Body of pancreas (tissue), 4 donors: ENCODE data around the gene SHROOM2. TPM values are rescaled to one million over a fixed set of nuclear protein-coding genes. Genes with fewer than 3 reads are reported as not detected.

Experiments
- ATAC-seq: fragments of 150-250 bp; one replicate; pipeline ENCODE4 v1.9.1; 2016
- DNase-seq, 4 donors: peaks; one replicate each; pipeline ENCODE4 v3.0.0-alpha.2; 2019
- H3K27ac ChIP-seq, 4 donors: fragments of 200-600 bp; sonication (generic); 1 replicate in 3 of 4; 2 replicates in 1 of 4; pipeline versions ENCODE4 v1.5.1 to v1.6.1; 2016 to 2019; ENCODE audit warnings: mild to moderate bottlenecking in 1 of 4, mixed read lengths in 1 of 4, moderate library complexity in 1 of 4
- H3K27me3 ChIP-seq, 2 donors: fragments of 200-600 bp; sonication (generic); one replicate each; pipeline ENCODE4 v1.6.0; 2016; ENCODE audit warnings: mild to moderate bottlenecking in 1 of 2
- H3K36me3 ChIP-seq, 2 donors: fragments of 200-600 bp; sonication (generic); replicated peaks in 1 of 2; 2 replicates each; pipeline ENCODE4 v1.5.1; 2016; ENCODE audit warnings: low read depth in 2 of 2; ENCODE audit not compliant: insufficient read depth in 1 of 2
- H3K4me1 ChIP-seq: fragments of 200-600 bp; sonication (generic); one replicate; pipeline ENCODE4 v1.6.0; 2016
- H3K4me3 ChIP-seq, 2 donors: fragments of 200-600 bp; sonication (generic); 1 replicate in 1 of 2; 2 replicates in 1 of 2; pipeline ENCODE4 v1.5.1; 2016 to 2019
- H3K9me3 ChIP-seq, 3 donors: fragments of 200-600 bp; sonication (generic); 1 replicate in 2 of 3; 2 replicates in 1 of 3; pipeline ENCODE4 v1.5.1; 2016
- POLR2A ChIP-seq, 3 donors: fragments of 450-650 bp; IDR thresholded peaks; one replicate each; pipeline ENCODE4 v1.6.1; 2016; ENCODE audit warnings: antibody characterized with exemption in 3 of 3, mild to moderate bottlenecking in 2 of 3
- WGBS, 2 donors: methylation state at CpG; one replicate each; pipeline ENCODE4 v1.1.5; 2017; 5-methylcytosine and 5-hydroxymethylcytosine counted together
- intact Hi-C: fragments of 100-400 bp; cut with DNase I; formaldehyde crosslinking; loops from one replicate; pipeline ENCODE4 v1.15.1; 2023
- total RNA-seq, 2 donors: library from RNA; depleted of rRNA; stranded (reverse); fragments of >200 nt; gene quantifications; one replicate each; pipeline ENCODE4 v1.1.0, GENCODE V29; 2016
- TF ChIP-seq, protein P1 (sequence below), 7 experiments: fragments of 450-650 bp in 4 of 7; fragments of 200-600 bp in 3 of 7; sonication (generic) in 3 of 7; IDR thresholded peaks; one replicate each; pipeline ENCODE4 v1.5.1; 2016 to 2019; ENCODE audit warnings: antibody characterized with exemption in 7 of 7

The SHROOM2 gene
- total RNA-seq, 2 donors from 2014 or later: 9.9 TPM

DNA sequence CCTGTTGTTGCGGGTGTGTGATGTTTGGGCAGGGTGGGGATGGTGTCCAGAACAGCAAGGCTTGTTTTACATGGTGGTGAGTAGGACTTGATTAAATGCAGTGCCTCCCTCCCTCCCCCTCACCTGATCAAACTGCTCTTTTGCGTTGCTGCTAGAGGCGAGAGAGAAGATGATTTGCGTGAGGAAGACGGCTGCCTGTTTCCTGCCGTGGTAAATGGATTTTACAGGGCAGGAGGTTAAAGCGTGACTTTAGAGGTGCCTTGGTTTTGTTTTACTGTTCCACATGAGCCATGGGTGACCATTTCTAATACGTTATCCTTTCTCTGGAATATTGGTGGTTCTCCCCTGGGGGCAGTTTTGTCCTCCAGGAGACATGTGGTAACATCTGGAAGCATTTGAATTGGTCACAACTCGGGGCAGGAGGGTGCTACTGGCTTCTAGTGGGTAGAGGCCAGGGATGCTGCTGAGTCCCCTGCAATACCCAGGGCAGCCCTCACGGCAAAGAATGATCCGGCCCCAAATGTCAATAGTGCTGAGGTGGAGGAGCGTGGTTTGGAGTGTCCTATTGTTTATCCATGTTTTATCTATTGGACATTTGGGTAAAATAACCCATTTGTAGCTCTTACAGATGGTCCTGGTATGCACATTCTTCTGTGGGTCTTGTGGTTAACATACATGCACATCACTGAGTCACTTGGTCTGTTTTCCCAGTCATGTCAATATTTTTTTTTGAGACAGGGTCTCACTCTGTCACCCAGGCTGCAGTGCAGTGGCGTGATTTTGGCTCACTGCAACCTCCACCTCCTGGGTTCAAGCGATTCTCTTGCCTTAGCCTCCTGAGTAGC, 73.7 kb downstream of the SHROOM2 start:
- 81 to 82% methylated on average over 7 to 14 of the region's 14 CpGs for WGBS, 2 donors
- H3K9me3 ChIP-seq: no peaks in the 10 kb centered on the region
- intact Hi-C loops: no loop called here

DNA sequence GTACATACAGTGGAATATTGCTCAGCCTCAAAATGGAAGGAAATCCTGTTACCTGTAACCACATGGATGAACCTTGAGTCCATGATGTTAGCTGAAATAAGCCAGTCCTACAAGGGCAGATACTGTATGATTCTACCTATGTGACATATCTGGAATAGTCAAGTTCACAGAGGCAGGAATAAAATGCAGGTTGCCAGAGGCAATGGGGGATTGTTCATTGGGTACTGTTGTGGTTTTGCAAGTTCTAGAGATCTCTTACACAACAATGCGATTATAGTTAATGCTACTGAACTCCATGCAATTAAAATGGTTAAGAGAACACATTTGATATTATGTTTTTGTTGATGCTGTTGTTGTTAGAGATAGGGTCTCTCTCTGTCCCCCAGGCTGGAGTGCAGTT, 74.6 kb downstream of the SHROOM2 start:
- H3K9me3 ChIP-seq: no peaks in the 10 kb centered on the region
- 85 to 89% methylated on average over 1 of the region's 1 CpG for WGBS, 2 donors
- DNase-seq: no peak
- TF ChIP-seq POLR2A (IDR thresholded peaks at IDR 0.05): no peak
- TF ChIP-seq, protein P1, sequence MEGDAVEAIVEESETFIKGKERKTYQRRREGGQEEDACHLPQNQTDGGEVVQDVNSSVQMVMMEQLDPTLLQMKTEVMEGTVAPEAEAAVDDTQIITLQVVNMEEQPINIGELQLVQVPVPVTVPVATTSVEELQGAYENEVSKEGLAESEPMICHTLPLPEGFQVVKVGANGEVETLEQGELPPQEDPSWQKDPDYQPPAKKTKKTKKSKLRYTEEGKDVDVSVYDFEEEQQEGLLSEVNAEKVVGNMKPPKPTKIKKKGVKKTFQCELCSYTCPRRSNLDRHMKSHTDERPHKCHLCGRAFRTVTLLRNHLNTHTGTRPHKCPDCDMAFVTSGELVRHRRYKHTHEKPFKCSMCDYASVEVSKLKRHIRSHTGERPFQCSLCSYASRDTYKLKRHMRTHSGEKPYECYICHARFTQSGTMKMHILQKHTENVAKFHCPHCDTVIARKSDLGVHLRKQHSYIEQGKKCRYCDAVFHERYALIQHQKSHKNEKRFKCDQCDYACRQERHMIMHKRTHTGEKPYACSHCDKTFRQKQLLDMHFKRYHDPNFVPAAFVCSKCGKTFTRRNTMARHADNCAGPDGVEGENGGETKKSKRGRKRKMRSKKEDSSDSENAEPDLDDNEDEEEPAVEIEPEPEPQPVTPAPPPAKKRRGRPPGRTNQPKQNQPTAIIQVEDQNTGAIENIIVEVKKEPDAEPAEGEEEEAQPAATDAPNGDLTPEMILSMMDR (IDR thresholded peaks at IDR 0.05): no peak
- H3K27me3 ChIP-seq: no peaks in the 10 kb centered on the region
- no peak for ATAC-seq
- intact Hi-C loops: no loop called here
- H3K27ac ChIP-seq: no peak overlapping the region
- no peaks in the 10 kb centered on the region for H3K36me3 ChIP-seq
- no peak overlapping the region for H3K4me3 ChIP-seq
- H3K4me1 ChIP-seq: no peaks in the 10 kb centered on the region

More for the DNA sequence above, 73.7 kb downstream of the SHROOM2 start:
- Histone ChIP-seq H3K27ac (no peak overlapping the region), H3K4me1 (no peaks in the 10 kb centered on the region), H3K36me3 (no peaks in the 10 kb centered on the region), H3K27me3 (no peaks in the 10 kb centered on the region), H3K4me3 (no peak overlapping the region)
- TF ChIP-seq POLR2A (IDR thresholded peaks at IDR 0.05): no peak
- TF ChIP-seq, protein P1 (IDR thresholded peaks at IDR 0.05): no peak
- ATAC-seq (no peak), DNase-seq (no peak)

DNA sequence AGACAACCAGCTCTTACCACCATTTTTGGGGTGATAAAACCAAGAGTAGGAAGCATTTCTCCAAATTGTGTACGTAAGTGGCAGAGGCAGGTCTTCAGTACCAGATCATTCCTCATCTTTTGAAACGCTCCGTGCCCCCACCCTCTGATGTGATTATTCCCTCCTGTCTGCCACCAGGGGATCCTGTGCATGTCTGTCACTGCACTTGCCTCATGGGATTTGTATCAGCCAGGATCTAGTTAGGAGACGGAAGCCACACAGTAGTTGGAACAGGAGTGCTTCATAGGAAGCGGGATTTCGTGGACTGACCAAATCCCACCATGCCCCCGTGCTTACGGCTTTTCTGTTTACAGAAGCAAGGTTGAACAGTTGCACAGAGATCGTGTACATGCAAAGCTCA, 75.5 kb downstream of the SHROOM2 start:
- H3K4me1 ChIP-seq: no peaks in the 10 kb centered on the region
- TF ChIP-seq, protein P1 (IDR thresholded peaks at IDR 0.05): no peak
- no peak for TF ChIP-seq POLR2A (IDR thresholded peaks at IDR 0.05)
- DNase-seq (no peak), ATAC-seq (no peak)
- H3K4me3 ChIP-seq: no peak overlapping the region
- 88 to 91% methylated on average over 7 to 9 of the region's 9 CpGs for WGBS, 2 donors
- H3K27me3 ChIP-seq: no peaks in the 10 kb centered on the region
- no peaks in the 10 kb centered on the region for H3K36me3 ChIP-seq
- no peak overlapping the region for H3K27ac ChIP-seq
- intact Hi-C loops: no loop called here
- H3K9me3 ChIP-seq: no peaks in the 10 kb centered on the region

DNA sequence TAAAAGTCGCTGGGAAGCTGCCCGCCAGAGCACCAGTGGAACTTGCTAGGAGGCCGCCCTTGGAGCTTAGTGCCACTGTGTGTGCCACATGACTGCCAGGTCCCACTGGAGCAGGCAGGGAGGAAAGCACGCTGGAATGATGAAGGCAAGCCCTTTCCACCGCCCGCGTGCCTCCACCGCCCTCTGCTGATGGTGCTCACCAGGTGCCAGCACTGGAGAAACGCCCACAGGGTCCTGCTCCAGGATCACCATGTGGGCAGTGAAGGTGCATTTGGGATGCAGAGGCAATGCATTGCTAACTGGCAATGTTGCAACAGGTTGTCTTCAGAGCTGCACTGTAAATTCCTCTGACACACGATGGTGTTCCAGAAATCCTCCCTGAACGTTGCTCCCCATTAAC, 76.3 kb downstream of the SHROOM2 start:
- ATAC-seq: no peak
- Histone ChIP-seq H3K9me3 (no peaks in the 10 kb centered on the region), H3K4me1 (no peaks in the 10 kb centered on the region), H3K27ac (no peak overlapping the region), H3K4me3 (no peak overlapping the region), H3K27me3 (no peaks in the 10 kb centered on the region), H3K36me3 (no peaks in the 10 kb centered on the region)
- WGBS, 2 donors: 80 to 100% methylated on average over 1 to 3 of the region's 11 CpGs
- no peak for TF ChIP-seq POLR2A (IDR thresholded peaks at IDR 0.05)
- TF ChIP-seq, protein P1 (IDR thresholded peaks at IDR 0.05): no peak
- DNase-seq: no peak
- intact Hi-C loops: no loop called here

DNA sequence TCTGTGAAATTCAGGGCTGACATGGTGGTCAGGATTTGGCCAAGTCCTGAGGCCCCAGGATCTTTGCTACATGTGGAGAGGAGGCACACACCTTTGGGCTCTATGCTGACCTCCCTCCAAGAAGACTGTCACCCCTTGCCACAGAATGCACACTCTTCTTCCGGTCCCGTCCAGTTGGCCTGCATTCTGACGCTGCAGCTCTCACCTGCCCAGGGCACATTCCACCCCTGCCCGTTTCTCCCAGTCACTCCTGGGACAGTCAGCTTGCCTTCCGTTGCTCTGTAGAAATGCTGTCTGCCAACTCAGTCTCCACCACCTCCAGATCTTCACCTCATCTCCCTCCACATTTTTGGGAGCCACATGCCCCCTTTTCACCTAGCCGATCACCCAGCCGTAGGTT, 76.7 kb downstream of the SHROOM2 start:
- TF ChIP-seq, protein P1 (IDR thresholded peaks at IDR 0.05): no peak
- no peak for TF ChIP-seq POLR2A (IDR thresholded peaks at IDR 0.05)
- H3K4me1 ChIP-seq: no peaks in the 10 kb centered on the region
- H3K27ac ChIP-seq: no peak overlapping the region
- intact Hi-C loops: no loop called here
- DNase-seq (no peak), ATAC-seq (no peak)
- 94 to 100% methylated on average over 2 to 5 of the region's 7 CpGs for WGBS, 2 donors
- H3K36me3 ChIP-seq: no peaks in the 10 kb centered on the region
- H3K4me3 ChIP-seq: no peak overlapping the region
- no peaks in the 10 kb centered on the region for H3K27me3 ChIP-seq
- H3K9me3 ChIP-seq: no peaks in the 10 kb centered on the region
